Vagina (tissue), 2 donors: ENCODE results near the gene WSB1. TPM values are rescaled to one million over a fixed set of nuclear protein-coding genes. Genes with fewer than 3 reads are reported as not detected.
"Not testable (repeated sequence)": the region's sequence is repeated elsewhere in the genome, so short reads cannot be mapped to it uniquely, and the experiment has no call there.

Experiments used
- DNase-seq, 2 donors: peaks; one replicate each; pipeline ENCODE4 v3.0.0-alpha.2; 2017; ENCODE audit errors: extremely low spot score in 2 of 2
- H3K27ac ChIP-seq: fragments of 200-600 bp; sonication (generic); one replicate; pipeline ENCODE4 v1.5.1; 2019
- H3K27me3 ChIP-seq: fragments of 200-600 bp; sonication (generic); one replicate; pipeline ENCODE4 v1.5.1; 2019
- H3K36me3 ChIP-seq, 2 donors: fragments of 200-600 bp; sonication (generic); one replicate each; pipeline ENCODE4 v1.5.1; 2017 to 2019
- H3K4me1 ChIP-seq: fragments of 200-600 bp; sonication (generic); one replicate; pipeline ENCODE4 v1.5.1; 2019
- H3K4me3 ChIP-seq, 2 donors: fragments of 200-600 bp; sonication (generic); 1 replicate in 1 of 2; 2 replicates in 1 of 2; pipeline ENCODE4 v1.5.1; 2016 to 2019
- H3K9me3 ChIP-seq: fragments of 200-600 bp; sonication (generic); one replicate; pipeline ENCODE4 v1.5.1; 2019
- CTCF ChIP-seq, 3 experiments: fragments of 450-650 bp in 2 of 3; fragments of 200-600 bp in 1 of 3; sonication (generic) in 1 of 3; IDR thresholded peaks; one replicate each; pipeline ENCODE4 v1.5.1; 2017 to 2019; ENCODE audit warnings: antibody characterized with exemption in 3 of 3, mild to moderate bottlenecking in 2 of 3, moderate library complexity in 2 of 3
- POLR2A ChIP-seq, 2 donors: fragments of 450-650 bp; IDR thresholded peaks; one replicate each; pipeline ENCODE4 v1.6.1; 2017; ENCODE audit warnings: antibody characterized with exemption in 2 of 2, mild to moderate bottlenecking in 2 of 2, moderate library complexity in 2 of 2
- POLR2AphosphoS5 ChIP-seq, 2 donors: sonication (generic); formaldehyde crosslinking; IDR thresholded peaks; one replicate each; pipeline ENCODE4 v1.9.0; 2017; ENCODE audit warnings: antibody characterized with exemption in 2 of 2, mild to moderate bottlenecking in 2 of 2, low read depth in 1 of 2; ENCODE audit not compliant: insufficient read depth in 1 of 2
- intact Hi-C: fragments of 100-400 bp; cut with DNase I; formaldehyde crosslinking; loops from one replicate; pipeline ENCODE4 v1.15.1; 2023
- total RNA-seq: library from RNA; depleted of rRNA; stranded (reverse); fragments of >200 nt; gene quantifications from one replicate; pipeline ENCODE4 v1.2.3, GENCODE V29; 2016

The WSB1 gene
- total RNA-seq, 1 donor from 2014 or later, result 158 TPM

GRCh38 chr17:27268394-27269085, 25.4 kb upstream of the WSB1 start:
- DNase-seq, result no peak
- Histone ChIP-seq H3K27ac (no peak overlapping the region), H3K27me3 (no peaks in the 10 kb centered on the region), H3K4me1 (no peaks in the 10 kb centered on the region), H3K36me3 (no peaks in the 10 kb centered on the region), H3K9me3 (no peaks in the 10 kb centered on the region), H3K4me3 (no peak overlapping the region)
- intact Hi-C loops, result no loop called here
- no peak for TF ChIP-seq CTCF (IDR thresholded peaks at IDR 0.05)
- no peak for TF ChIP-seq POLR2A (IDR thresholded peaks at IDR 0.05)
- no peak for TF ChIP-seq POLR2AphosphoS5 (IDR thresholded peaks at IDR 0.05; ENCODE audit: insufficient read depth in 1 of 2, low read depth in 1 of 2)

GRCh38 chr17:27269201-27269600, 24.7 kb upstream of the WSB1 start:
- H3K9me3 ChIP-seq, result no peaks in the 10 kb centered on the region
- H3K27me3 ChIP-seq, result no peaks in the 10 kb centered on the region
- no peak for DNase-seq
- H3K4me1 ChIP-seq, result no peaks in the 10 kb centered on the region
- H3K36me3 ChIP-seq, result no peaks in the 10 kb centered on the region
- intact Hi-C loops, result no loop called here
- TF ChIP-seq CTCF (IDR thresholded peaks at IDR 0.05), result no peak
- TF ChIP-seq POLR2A (IDR thresholded peaks at IDR 0.05), result no peak
- TF ChIP-seq POLR2AphosphoS5 (IDR thresholded peaks at IDR 0.05; ENCODE audit: insufficient read depth in 1 of 2, low read depth in 1 of 2), result no peak
- no peak overlapping the region for H3K27ac ChIP-seq
- H3K4me3 ChIP-seq, result no peak overlapping the region

GRCh38 chr17:27269974-27270373, 23.9 kb upstream of the WSB1 start:
- intact Hi-C loops, result no loop called here

GRCh38 chr17:27276653-27277156, 17.2 kb upstream of the WSB1 start:
- H3K36me3 ChIP-seq, result no peaks in the 10 kb centered on the region
- no peak for TF ChIP-seq CTCF (IDR thresholded peaks at IDR 0.05)
- TF ChIP-seq POLR2AphosphoS5 (IDR thresholded peaks at IDR 0.05; ENCODE audit: insufficient read depth in 1 of 2, low read depth in 1 of 2), result no peak
- no peak for TF ChIP-seq POLR2A (IDR thresholded peaks at IDR 0.05)
- no peaks in the 10 kb centered on the region for H3K4me1 ChIP-seq
- intact Hi-C loops, result no loop called here
- H3K9me3 ChIP-seq, result no peaks in the 10 kb centered on the region
- DNase-seq, result no peak
- no peak overlapping the region for H3K4me3 ChIP-seq
- H3K27me3 ChIP-seq, result no peaks in the 10 kb centered on the region
- H3K27ac ChIP-seq, result no peak overlapping the region

More at GRCh38 chr17:27269974-27270373, 23.9 kb upstream of the WSB1 start:
- no peaks in the 10 kb centered on the region for H3K9me3 ChIP-seq
- H3K4me1 ChIP-seq, result no peaks in the 10 kb centered on the region
- DNase-seq, result no peak
- no peak for TF ChIP-seq CTCF (IDR thresholded peaks at IDR 0.05)
- TF ChIP-seq POLR2AphosphoS5 (IDR thresholded peaks at IDR 0.05; ENCODE audit: insufficient read depth in 1 of 2, low read depth in 1 of 2), result no peak
- no peak for TF ChIP-seq POLR2A (IDR thresholded peaks at IDR 0.05)
- H3K27me3 ChIP-seq, result no peaks in the 10 kb centered on the region
- no peak overlapping the region for H3K4me3 ChIP-seq
- H3K36me3 ChIP-seq, result no peaks in the 10 kb centered on the region
- no peak overlapping the region for H3K27ac ChIP-seq

- DNase-seq, H3K4me1 ChIP-seq, H3K36me3 ChIP-seq, H3K27me3 ChIP-seq, intact Hi-C loops, H3K27ac ChIP-seq, H3K4me3 ChIP-seq, H3K9me3 ChIP-seq: not testable (repeated sequence)
Observed at GRCh38 chr17:27279132-27279531, 14.8 kb upstream of the WSB1 start.
